Diencephalon (tissue), 1 donor: ENCODE data around the gene ERICH2. TPM values are rescaled to one million over a fixed set of nuclear protein-coding genes. Genes with fewer than 3 reads are reported as not detected.

Source experiments
- small RNA-seq: library from RNA; depleted of rRNA; stranded (forward); fragments of <200 nt; gene quantifications from one replicate; pipeline ENCODE3, GENCODE V24; 2014
- total RNA-seq: library from RNA; depleted of rRNA; stranded (reverse); fragments of >200 nt; gene quantifications from one replicate; pipeline ENCODE4 v1.2.3, GENCODE V29; 2014

Gene ERICH2
- 1.6 TPM for total RNA-seq

DNA sequence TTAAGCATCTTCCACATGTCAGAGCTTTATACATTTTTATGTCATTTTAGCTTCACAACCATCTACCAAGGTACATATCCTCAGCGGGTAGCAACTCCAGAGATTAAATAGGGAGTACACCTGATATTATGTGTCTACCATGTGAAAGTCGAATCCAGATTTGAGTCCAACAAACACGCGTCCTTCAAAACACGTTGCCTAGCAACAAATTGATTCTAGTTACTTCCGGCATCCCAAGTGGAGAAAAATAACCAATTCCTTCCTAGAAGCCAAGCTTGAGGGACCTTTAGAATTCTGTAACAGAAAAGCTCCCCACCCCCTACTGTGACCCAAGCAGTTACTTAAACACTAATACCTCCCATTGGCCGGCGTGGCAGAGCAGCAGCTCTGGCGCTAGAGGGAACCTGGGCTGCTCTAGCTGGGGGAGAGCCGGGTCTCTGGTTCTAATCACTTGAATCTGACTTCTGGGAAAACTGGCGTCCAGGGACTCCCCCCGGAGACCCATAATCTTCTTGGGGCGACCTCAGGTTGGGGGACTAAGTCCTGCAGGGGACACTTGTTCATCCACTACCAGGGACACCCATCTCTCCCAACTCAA lies at the start of gene ERICH2:
ERICH2 (plus strand) TSS at position 371 of the 598 bp plus-strand sequence. CDS start 304 bp downstream, outside the sequence.

DNA sequence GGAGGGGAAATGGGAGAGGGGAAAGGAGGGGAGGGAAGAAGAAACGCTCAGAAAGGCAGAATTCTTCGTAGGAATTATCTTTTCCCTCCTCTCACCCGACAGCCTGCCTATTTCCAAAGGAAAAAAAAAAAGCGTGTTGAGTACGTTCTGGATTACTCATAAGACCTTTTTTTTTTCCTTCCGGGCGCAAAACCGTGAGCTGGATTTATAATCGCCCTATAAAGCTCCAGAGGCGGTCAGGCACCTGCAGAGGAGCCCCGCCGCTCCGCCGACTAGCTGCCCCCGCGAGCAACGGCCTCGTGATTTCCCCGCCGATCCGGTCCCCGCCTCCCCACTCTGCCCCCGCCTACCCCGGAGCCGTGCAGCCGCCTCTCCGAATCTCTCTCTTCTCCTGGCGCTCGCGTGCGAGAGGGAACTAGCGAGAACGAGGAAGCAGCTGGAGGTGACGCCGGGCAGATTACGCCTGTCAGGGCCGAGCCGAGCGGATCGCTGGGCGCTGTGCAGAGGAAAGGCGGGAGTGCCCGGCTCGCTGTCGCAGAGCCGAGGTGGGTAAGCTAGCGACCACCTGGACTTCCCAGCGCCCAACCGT lies 46.4 kb downstream of the ERICH2 start, which contains the start of gene GAD1:
GAD1 (plus strand) TSS at position 384 of the 589 bp plus-strand sequence. CDS start 1,705 bp downstream, outside the sequence.

Small RNA genes within 50 kb of the gene (small RNA-seq; reads per million reads assigned to genes)
- gene RF00019: not detected

Other genes with a start within 250 kb of the ERICH2 start
- gene SP5, start 55.0 kb upstream of the ERICH2 start, total RNA-seq: 2.3 TPM
- gene GAD1, start 46.5 kb downstream of the ERICH2 start, total RNA-seq: 163 TPM
- 35.3 TPM for gene GORASP2, start 158.9 kb downstream of the ERICH2 start, total RNA-seq